ENCODE results near the gene ATRX. TPM values are rescaled to one million over a fixed set of nuclear protein-coding genes. Genes with fewer than 3 reads are reported as not detected.

ATRX gene
- total RNA-seq, 1 experiment from 2014 or later, result 61.3 TPM

GRCh38 chrX:77698242-77698641, 87.8 kb downstream of the ATRX start:
- Histone ChIP-seq H4K20me1 (ENCODE audit: insufficient read depth) (no peaks in the 10 kb centered on the region), H3K79me2 (ENCODE audit: insufficient read depth, low read length) (peaks cover 22% of the 10 kb centered on the region), H2AFZ (ENCODE audit: low read depth, low read length, poor library complexity, severe bottlenecking) (no peak overlapping the region), H3K36me3 (ENCODE audit: control insufficient read depth in 1 of 2, insufficient read depth in 2 of 2, low read length in 2 of 2) (no peaks in the 10 kb centered on the region; a peak in 1 of 4 replicates), H3K27me3 (ENCODE audit: insufficient read depth, low read length) (no peaks in the 10 kb centered on the region), H3K9me3 (ENCODE audit: control insufficient read depth in 1 of 2, insufficient read depth in 1 of 2, low read depth in 1 of 2, low read length in 2 of 2) (no peaks in the 10 kb centered on the region), H3K9me2 (ENCODE audit: insufficient read depth) (no peaks in the 10 kb centered on the region), H3K27ac (ENCODE audit: low read depth, low read length) (no peak overlapping the region), H3K4me2 (ENCODE audit: low read length) (no peak overlapping the region), H3K4me3 (replicated peaks in 1 of 2; ENCODE audit: low read depth in 1 of 2, low read length in 2 of 2) (no peak overlapping the region), H3K9ac (ENCODE audit: low read length) (no peak overlapping the region), H3K4me1 (ENCODE audit: control insufficient read depth in 1 of 2, insufficient read depth in 2 of 2, low read length in 2 of 2) (no peaks in the 10 kb centered on the region)
- no TSS peak for BruUV-seq (replicated peaks)
- CTCF ChIA-PET, result no interaction called here
- POLR2A ChIA-PET, result no interaction called here
- TF ChIP-seq FOSL1 (IDR thresholded peaks at IDR 0.05; ENCODE audit: low read depth) (no peak), SIN3A (IDR thresholded peaks at IDR 0.05; ENCODE audit: low read depth) (no peak), POLR2AphosphoS5 (IDR thresholded peaks at IDR 0.05; ENCODE audit: low read depth, low read length) (no peak), YY1 (IDR thresholded peaks at IDR 0.05; ENCODE audit: extremely low read depth, insufficient replicate concordance, low read depth, low read length) (no peak), TCF7L2 (IDR thresholded peaks at IDR 0.05; ENCODE audit: borderline replicate concordance, extremely low read depth, insufficient read depth, insufficient read length) (no peak), CEBPB (IDR thresholded peaks at IDR 0.05; ENCODE audit: low read depth) (no peak), EGR1 (IDR thresholded peaks at IDR 0.05; ENCODE audit: low read depth) (no peak), ZFX (IDR thresholded peaks at IDR 0.05) (no peak), ZBTB33 (IDR thresholded peaks at IDR 0.05; ENCODE audit: extremely low read depth, insufficient replicate concordance, low read length) (no peak), ATF3 (IDR thresholded peaks at IDR 0.05) (no peak), EZH2 (IDR thresholded peaks at IDR 0.05) (no peak)
- intact Hi-C loops (cut with micrococcal nuclease), result no loop called here
- ATAC-seq (no peak), DNase-seq (ENCODE audit: low read depth, low spot score) (no peak)
- RAD21 ChIA-PET (ENCODE audit: low non-redundant PET in 1 of 2, low total read pairs in 2 of 2, uncharacterized antibody in 2 of 2, unreplicated experiment in 2 of 2), result no interaction called here
